Esophagus squamous epithelium (tissue), 4 donors: Measurements from ENCODE around the gene IFIT1B.
"Not testable (repeated sequence)": the region's sequence is repeated elsewhere in the genome, so short reads cannot be mapped to it uniquely, and the experiment has no call there.

Experiments used
- CTCF ChIP-seq, 6 experiments: fragments of 450-650 bp in 4 of 6; fragments of 200-600 bp in 2 of 6; sonication (generic) in 2 of 6; IDR thresholded peaks; one replicate each; pipeline ENCODE4 v1.5.1; 2016 to 2019; ENCODE audit warnings: antibody characterized with exemption in 6 of 6, mild to moderate bottlenecking in 4 of 6, moderate library complexity in 4 of 6
- POLR2A ChIP-seq, 4 donors: fragments of 450-650 bp; IDR thresholded peaks; one replicate each; pipeline ENCODE4 v1.6.1; 2017; ENCODE audit warnings: antibody characterized with exemption in 4 of 4, mild to moderate bottlenecking in 4 of 4, moderate library complexity in 3 of 4

- TF ChIP-seq CTCF, POLR2A (IDR thresholded peaks at IDR 0.05): not testable (repeated sequence)
Measured at GRCh38 chr10:89411135-89411534, 33.3 kb downstream of the IFIT1B start.
